Left lung (tissue), 10 donors: ENCODE results near the gene TMPRSS9. TPM values are rescaled to one million over a fixed set of nuclear protein-coding genes. Genes with fewer than 3 reads are reported as not detected.

ENCODE experiments used
- ATAC-seq: fragments of 200-7000 bp; cut with Tn5 transposase; one replicate; pipeline ENCODE4 v1.9.1; 2020; ENCODE audit warnings: moderate library complexity
- DNase-seq, 4 donors: peaks; one replicate each; pipeline ENCODE4 v3.0.0-alpha.2; 2013 to 2020
- H3K27ac ChIP-seq, 2 donors: fragments of 200-600 bp; sonication (generic) in 1 of 2; one replicate each; pipeline versions ENCODE4 v1.5.0 to v1.8.0; 2020 to 2021
- H3K27me3 ChIP-seq, 2 donors: fragments of 200-600 bp; sonication (generic) in 1 of 2; one replicate each; pipeline versions ENCODE4 v1.5.0 to v1.8.0; 2020 to 2021
- H3K36me3 ChIP-seq, 2 donors: fragments of 200-600 bp; sonication (generic) in 1 of 2; one replicate each; pipeline versions ENCODE4 v1.5.0 to v1.8.0; 2020 to 2021
- H3K4me1 ChIP-seq, 2 donors: fragments of 200-600 bp; one replicate each; pipeline ENCODE4 v1.8.0; 2021
- H3K4me3 ChIP-seq, 2 donors: fragments of 200-600 bp; sonication (generic) in 1 of 2; one replicate each; pipeline versions ENCODE4 v1.5.0 to v1.8.0; 2020 to 2021; ENCODE audit warnings: mild to moderate bottlenecking in 1 of 2
- H3K9me3 ChIP-seq, 2 donors: fragments of 200-600 bp; sonication (generic) in 1 of 2; one replicate each; pipeline versions ENCODE4 v1.5.0 to v1.8.0; 2020 to 2021
- intact Hi-C, 2 donors: fragments of 100-400 bp; cut with DNase I; formaldehyde crosslinking; loops; one replicate each; pipeline versions ENCODE4 v1.11.2 to v1.14.2; 2022
- polyA plus RNA-seq, 6 donors: library from polyadenylated mRNA; unstranded; fragments of 120-200 nt; gene quantifications; one replicate each; pipeline ENCODE4 v1.2.1, GENCODE V29; 2013; ENCODE audit not compliant: insufficient read length in 6 of 6
- total RNA-seq, 2 donors: library from RNA; stranded (reverse); fragmentation: NEBNext Ultra II Directional; extraction: Animal tissue kit (Norgen Biotek cat#: 25700); gene quantifications; one replicate each; pipeline ENCODE4 v1.2.1, GENCODE V29; 2021
- TF ChIP-seq, protein P1 (sequence below), 2 donors: fragments of 200-600 bp; sonication (generic) in 1 of 2; IDR thresholded peaks; one replicate each; pipeline versions ENCODE4 v1.5.0 to v1.8.0; 2021; ENCODE audit warnings: antibody characterized with exemption in 2 of 2
- donor health status: DM: no; HTN: yes; CAD: no.
- donor health status: DM: no; HTN: no; CAD: no.

Gene TMPRSS9
- total and polyA plus RNA-seq, 8 donors, result 0.45 to 1.1 (median 0.49) TPM; not detected in 2

- TF ChIP-seq, protein P1, sequence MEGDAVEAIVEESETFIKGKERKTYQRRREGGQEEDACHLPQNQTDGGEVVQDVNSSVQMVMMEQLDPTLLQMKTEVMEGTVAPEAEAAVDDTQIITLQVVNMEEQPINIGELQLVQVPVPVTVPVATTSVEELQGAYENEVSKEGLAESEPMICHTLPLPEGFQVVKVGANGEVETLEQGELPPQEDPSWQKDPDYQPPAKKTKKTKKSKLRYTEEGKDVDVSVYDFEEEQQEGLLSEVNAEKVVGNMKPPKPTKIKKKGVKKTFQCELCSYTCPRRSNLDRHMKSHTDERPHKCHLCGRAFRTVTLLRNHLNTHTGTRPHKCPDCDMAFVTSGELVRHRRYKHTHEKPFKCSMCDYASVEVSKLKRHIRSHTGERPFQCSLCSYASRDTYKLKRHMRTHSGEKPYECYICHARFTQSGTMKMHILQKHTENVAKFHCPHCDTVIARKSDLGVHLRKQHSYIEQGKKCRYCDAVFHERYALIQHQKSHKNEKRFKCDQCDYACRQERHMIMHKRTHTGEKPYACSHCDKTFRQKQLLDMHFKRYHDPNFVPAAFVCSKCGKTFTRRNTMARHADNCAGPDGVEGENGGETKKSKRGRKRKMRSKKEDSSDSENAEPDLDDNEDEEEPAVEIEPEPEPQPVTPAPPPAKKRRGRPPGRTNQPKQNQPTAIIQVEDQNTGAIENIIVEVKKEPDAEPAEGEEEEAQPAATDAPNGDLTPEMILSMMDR (IDR thresholded peaks at IDR 0.05), result no peak
- H3K27me3 ChIP-seq, result no peaks in the 10 kb centered on the region
- no peak overlapping the region for H3K4me3 ChIP-seq
- ATAC-seq, result no peak
- no peak overlapping the region for H3K27ac ChIP-seq
- intact Hi-C loops, result no loop called here
- H3K4me1 ChIP-seq, result peaks cover 0 to 9% of the 10 kb centered on the region in 2 donors
- peaks cover 0 to 40% of the 10 kb centered on the region in 2 donors for H3K36me3 ChIP-seq
- peaks cover 0 to 4% of the 10 kb centered on the region in 2 donors for H3K9me3 ChIP-seq
- no peak for DNase-seq
These were observed 40.0 kb upstream of the TMPRSS9 start for GRCh38 chr19:2320049-2320448.

DNA sequence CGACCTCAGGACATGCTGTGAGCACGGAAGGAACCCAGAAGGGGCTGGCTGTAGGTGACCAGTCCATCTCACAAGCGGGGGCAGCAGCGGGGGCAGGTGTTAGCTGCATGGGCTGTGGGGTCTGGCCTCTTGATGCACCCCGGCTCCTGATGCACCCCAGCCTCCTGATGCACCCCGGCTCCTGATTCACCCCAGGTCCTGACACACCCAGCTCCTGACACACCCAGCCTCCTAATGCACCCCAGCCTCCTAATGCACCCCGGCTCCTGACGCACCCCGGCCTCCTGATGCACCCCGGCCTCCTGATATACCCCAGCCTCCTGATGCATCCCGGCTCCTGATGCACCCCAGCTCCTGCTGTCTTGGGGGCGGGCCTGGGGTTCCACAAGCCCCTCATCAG lies 39.1 kb upstream of the TMPRSS9 start:
- H3K27me3 ChIP-seq, result no peaks in the 10 kb centered on the region
- H3K4me3 ChIP-seq, result no peak overlapping the region
- ATAC-seq, result no peak
- no peak for DNase-seq
- no peaks in the 10 kb centered on the region for H3K9me3 ChIP-seq
- peaks cover 0 to 49% of the 10 kb centered on the region in 2 donors for H3K36me3 ChIP-seq
- TF ChIP-seq, protein P1 (IDR thresholded peaks at IDR 0.05), result no peak
- H3K27ac ChIP-seq, result no peak overlapping the region
- H3K4me1 ChIP-seq, result peaks cover 0 to 13% of the 10 kb centered on the region in 2 donors
- intact Hi-C loops, result no loop called here

DNA sequence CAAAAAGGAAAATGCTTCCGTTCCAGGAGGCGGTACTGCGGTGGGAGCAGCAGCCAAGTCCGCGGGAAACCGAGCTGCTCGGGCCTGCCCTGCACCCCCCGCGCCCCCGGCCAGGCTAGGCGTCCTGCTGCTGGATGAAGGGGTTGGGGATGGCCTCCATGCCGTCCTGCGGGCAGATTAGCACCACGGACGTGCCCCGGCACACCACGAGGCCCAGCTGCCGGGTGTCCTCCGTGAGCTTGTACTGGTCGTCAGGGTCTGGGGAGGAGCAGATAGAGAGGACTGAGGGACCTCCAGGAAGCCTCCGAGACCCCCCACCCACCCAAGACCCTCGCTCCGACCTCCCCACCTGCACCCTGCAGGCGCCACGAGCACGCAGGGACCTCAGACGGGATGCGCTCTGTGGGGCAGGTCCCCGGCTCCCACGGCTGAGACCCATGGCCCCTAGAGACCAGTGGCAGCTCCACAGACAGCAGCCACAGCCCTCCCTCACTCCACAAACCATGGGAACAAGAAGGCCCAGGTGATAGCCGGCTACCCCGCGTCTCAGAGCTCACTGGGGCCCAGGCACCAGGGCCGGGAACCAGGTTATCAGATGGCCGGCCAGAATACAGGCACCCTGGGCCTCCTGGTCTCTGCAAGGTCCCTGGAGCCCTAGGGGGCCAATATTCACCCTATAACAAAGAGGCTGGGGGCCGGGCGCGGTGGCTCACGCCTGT lies 38.3 kb upstream of the TMPRSS9 start:
- TF ChIP-seq, protein P1 (IDR thresholded peaks at IDR 0.05), result no peak
- ATAC-seq (no peak), DNase-seq (peak in 1 of 4 donors; percentile 62)

DNA sequence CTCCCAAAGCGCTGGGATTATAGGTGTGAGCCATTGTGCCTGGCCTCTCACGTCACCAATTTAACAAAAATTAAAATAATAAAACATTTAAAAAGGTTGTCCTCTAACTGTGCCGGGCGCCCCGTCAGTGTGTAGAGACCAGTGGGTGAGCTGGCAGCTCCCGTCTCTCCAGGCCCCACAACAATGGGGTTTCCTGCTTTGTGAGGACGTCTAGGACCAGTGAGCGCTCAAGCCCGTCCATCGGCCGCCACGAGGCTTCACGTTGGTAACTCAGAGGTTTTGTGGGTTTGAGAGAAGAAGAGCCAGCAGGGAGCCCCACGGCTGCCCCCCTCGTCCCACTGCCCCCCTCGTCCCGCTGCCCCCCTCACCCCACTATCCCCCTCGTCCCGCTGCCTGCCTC lies 36.4 kb upstream of the TMPRSS9 start:
- H3K9me3 ChIP-seq, result no peaks in the 10 kb centered on the region
- H3K36me3 ChIP-seq, result peaks cover 0 to 49% of the 10 kb centered on the region in 2 donors
- H3K4me3 ChIP-seq, result no peak overlapping the region
- intact Hi-C loops, result no loop called here
- no peaks in the 10 kb centered on the region for H3K27me3 ChIP-seq
- TF ChIP-seq, protein P1 (IDR thresholded peaks at IDR 0.05), result no peak
- peaks cover 8 to 26% of the 10 kb centered on the region in 2 donors for H3K4me1 ChIP-seq
- no peak for ATAC-seq
- no peak for DNase-seq
- H3K27ac ChIP-seq, result no peak overlapping the region

More for the DNA sequence above, 38.3 kb upstream of the TMPRSS9 start:
- Histone ChIP-seq H3K4me3 (no peak overlapping the region), H3K27me3 (no peaks in the 10 kb centered on the region), H3K9me3 (no peaks in the 10 kb centered on the region), H3K27ac (no peak overlapping the region), H3K4me1 (peaks cover 0 to 13% of the 10 kb centered on the region in 2 donors), H3K36me3 (peaks cover 0 to 49% of the 10 kb centered on the region in 2 donors)
- intact Hi-C loops, result no loop called here

GRCh38 chr19:2324220-2324948 lies 35.7 kb upstream of the TMPRSS9 start:
- peak in 1 of 4 donors; percentile 72 for DNase-seq
- H3K4me3 ChIP-seq, result no peak overlapping the region
- TF ChIP-seq, protein P1 (IDR thresholded peaks at IDR 0.05), result no peak
- no peak for ATAC-seq
- H3K9me3 ChIP-seq, result no peaks in the 10 kb centered on the region
- H3K36me3 ChIP-seq, result peaks cover 0 to 49% of the 10 kb centered on the region in 2 donors
- no peak overlapping the region for H3K27ac ChIP-seq
- intact Hi-C loops, result no loop called here
- peaks cover 8 to 33% of the 10 kb centered on the region in 2 donors for H3K4me1 ChIP-seq
- H3K27me3 ChIP-seq, result no peaks in the 10 kb centered on the region
